Brain microvascular endothelial cell (primary cell): ENCODE measurements around the gene CDKN1A.

Experiments used
- DNase-seq: peaks from one replicate; pipeline ENCODE4 v3.0.0-alpha.2; 2020
- H3K27ac ChIP-seq: fragments of 250-450 bp; sonication (Bioruptor Pico); 2 replicates; pipeline ENCODE4 v1.5.1; 2020; ENCODE audit warnings: mild to moderate bottlenecking, moderate library complexity
- H3K27me3 ChIP-seq: fragments of 250-450 bp; sonication (Bioruptor Pico); replicated peaks from 2 replicates; pipeline ENCODE4 v1.5.1; 2020; ENCODE audit warnings: mild to moderate bottlenecking
- H3K36me3 ChIP-seq: fragments of 250-450 bp; sonication (Bioruptor Pico); replicated peaks from 2 replicates; pipeline ENCODE4 v1.5.1; 2020; ENCODE audit warnings: mild to moderate bottlenecking
- H3K4me3 ChIP-seq: 2 replicates; pipeline ENCODE4 v1.5.1; 2011; ENCODE audit warnings: low read depth, mild to moderate bottlenecking, control low read depth, low read length, moderate library complexity
- in situ Hi-C: cut with HindIII; loops from 2 replicates; pipeline ENCODE4 v1.10.0; 2017; ENCODE audit warnings: low sequenced_read_pairs, low pct_ligation_motif_present
- TF ChIP-seq, protein P1 (sequence below): IDR thresholded peaks from 2 replicates; pipeline ENCODE4 v1.5.1; 2011; ENCODE audit warnings: low read depth, mild to moderate bottlenecking, moderate library complexity, low read length, control low read depth, inconsistent platforms; ENCODE audit errors: missing control alignments

The CDKN1A gene

DNA sequence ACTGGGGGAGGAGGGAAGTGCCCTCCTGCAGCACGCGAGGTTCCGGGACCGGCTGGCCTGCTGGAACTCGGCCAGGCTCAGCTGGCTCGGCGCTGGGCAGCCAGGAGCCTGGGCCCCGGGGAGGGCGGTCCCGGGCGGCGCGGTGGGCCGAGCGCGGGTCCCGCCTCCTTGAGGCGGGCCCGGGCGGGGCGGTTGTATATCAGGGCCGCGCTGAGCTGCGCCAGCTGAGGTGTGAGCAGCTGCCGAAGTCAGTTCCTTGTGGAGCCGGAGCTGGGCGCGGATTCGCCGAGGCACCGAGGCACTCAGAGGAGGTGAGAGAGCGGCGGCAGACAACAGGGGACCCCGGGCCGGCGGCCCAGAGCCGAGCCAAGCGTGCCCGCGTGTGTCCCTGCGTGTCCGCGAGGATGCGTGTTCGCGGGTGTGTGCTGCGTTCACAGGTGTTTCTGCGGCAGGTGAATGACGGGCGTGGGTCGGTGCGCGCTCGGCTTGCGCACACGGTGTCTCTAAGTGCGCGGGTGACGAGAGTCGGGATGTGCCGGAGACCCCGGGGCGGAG, at the start of gene CDKN1A:
Gene CDKN1A (plus strand): TSS at position 227 of the 555 bp plus-strand sequence. CDS start 5,388 bp downstream, outside the sequence.
- in situ Hi-C loops, result no loop called here
- no peaks in the 10 kb centered on the region for H3K27me3 ChIP-seq
- H3K36me3 ChIP-seq, result peaks cover 8% of the 10 kb centered on the region
- peak within 1 kb of the TSS; percentile 79 for H3K27ac ChIP-seq
- DNase-seq, result peak; percentile 74
- TF ChIP-seq, protein P1, sequence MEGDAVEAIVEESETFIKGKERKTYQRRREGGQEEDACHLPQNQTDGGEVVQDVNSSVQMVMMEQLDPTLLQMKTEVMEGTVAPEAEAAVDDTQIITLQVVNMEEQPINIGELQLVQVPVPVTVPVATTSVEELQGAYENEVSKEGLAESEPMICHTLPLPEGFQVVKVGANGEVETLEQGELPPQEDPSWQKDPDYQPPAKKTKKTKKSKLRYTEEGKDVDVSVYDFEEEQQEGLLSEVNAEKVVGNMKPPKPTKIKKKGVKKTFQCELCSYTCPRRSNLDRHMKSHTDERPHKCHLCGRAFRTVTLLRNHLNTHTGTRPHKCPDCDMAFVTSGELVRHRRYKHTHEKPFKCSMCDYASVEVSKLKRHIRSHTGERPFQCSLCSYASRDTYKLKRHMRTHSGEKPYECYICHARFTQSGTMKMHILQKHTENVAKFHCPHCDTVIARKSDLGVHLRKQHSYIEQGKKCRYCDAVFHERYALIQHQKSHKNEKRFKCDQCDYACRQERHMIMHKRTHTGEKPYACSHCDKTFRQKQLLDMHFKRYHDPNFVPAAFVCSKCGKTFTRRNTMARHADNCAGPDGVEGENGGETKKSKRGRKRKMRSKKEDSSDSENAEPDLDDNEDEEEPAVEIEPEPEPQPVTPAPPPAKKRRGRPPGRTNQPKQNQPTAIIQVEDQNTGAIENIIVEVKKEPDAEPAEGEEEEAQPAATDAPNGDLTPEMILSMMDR, result no peak
- peak within 1 kb of the TSS; percentile 95 for H3K4me3 ChIP-seq

DNA sequence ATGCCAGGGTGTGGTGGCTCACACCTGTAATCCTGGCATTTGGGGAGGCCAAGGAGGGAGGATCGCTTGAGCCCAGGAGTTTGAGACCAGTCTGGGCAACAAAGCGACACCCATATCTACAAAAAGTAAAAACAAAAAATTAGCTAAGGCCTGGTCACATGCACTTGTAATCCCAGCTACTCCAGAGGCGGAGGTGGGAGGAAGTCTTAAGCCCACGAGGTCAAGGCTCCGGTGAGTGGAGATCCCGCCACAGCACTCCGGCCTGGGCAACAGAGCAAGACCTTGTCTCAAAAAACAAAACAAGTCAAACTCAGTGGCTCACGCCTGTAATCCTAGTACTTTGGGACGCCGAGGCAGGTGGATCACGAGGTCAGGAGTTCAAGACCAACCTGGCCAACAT, 48.7 kb upstream of the CDKN1A start:
- no peak for DNase-seq
- TF ChIP-seq, protein P1, result no peak
- in situ Hi-C loops, result no loop called here

DNA sequence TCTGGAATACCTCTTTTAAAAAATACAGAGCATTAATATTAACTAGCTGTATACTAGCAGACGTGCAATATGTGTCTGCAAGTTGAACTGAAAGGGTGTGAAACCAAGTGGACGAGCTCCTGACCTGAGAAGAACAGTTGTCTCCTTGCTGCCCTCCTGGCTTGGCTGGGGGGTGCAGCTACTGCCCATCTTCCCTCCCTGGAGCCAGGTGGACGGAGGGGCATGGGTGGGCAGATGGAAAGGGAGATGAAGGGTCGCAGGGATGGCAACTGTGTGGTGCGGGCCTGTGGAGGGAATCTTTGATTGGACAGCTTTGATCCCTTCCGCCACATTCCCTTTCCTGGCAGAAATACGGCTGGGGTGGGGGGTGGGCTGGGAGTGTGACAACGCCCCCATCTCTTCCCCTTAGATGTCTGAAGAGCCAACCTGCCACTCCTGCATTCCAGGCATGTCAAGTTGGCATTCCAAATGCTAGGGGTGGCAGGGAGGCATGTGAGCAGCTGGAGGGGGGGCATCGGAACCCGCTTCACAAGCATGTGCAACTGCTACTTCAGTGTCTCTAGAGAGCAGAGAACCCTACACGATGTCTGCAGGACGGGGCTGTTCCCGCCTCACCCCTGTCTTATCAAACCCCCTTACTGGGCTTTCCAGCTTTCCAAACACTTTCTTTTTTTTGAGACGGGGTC, 47.0 kb upstream of the CDKN1A start:
- in situ Hi-C loops, result no loop called here
- Histone ChIP-seq H3K27ac (no peak overlapping the region), H3K36me3 (no peaks in the 10 kb centered on the region), H3K27me3 (no peaks in the 10 kb centered on the region), H3K4me3 (no peak overlapping the region)
- TF ChIP-seq, protein P1, result no peak
- DNase-seq, result no peak

More for the DNA sequence above, 48.7 kb upstream of the CDKN1A start:
- Histone ChIP-seq H3K27me3 (no peaks in the 10 kb centered on the region), H3K4me3 (no peak overlapping the region), H3K27ac (no peak overlapping the region), H3K36me3 (no peaks in the 10 kb centered on the region)

DNA sequence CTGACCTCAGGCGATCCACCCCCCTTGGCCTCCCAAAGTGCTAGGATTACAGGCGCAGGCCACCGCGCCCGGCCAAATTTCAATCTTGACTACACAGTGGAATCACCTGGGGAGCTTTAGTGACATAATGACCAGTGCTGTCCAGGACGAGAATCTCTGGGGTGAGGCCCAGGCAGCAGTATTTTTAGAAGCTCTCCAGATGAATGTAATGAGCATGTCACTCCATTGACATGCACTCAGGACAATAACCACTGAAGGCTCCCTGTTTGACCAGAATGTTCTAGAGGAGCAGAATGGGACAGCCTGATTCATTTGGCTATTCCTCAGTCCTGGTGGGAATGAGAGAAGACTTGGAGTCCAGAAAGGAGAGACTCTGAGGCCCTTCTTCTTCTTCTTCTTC, 45.1 kb upstream of the CDKN1A start:
- H3K27ac ChIP-seq, result no peak overlapping the region
- H3K4me3 ChIP-seq, result no peak overlapping the region
- H3K27me3 ChIP-seq, result no peaks in the 10 kb centered on the region
- DNase-seq, result no peak
- in situ Hi-C loops, result no loop called here
- TF ChIP-seq, protein P1, result no peak
- H3K36me3 ChIP-seq, result no peaks in the 10 kb centered on the region

DNA sequence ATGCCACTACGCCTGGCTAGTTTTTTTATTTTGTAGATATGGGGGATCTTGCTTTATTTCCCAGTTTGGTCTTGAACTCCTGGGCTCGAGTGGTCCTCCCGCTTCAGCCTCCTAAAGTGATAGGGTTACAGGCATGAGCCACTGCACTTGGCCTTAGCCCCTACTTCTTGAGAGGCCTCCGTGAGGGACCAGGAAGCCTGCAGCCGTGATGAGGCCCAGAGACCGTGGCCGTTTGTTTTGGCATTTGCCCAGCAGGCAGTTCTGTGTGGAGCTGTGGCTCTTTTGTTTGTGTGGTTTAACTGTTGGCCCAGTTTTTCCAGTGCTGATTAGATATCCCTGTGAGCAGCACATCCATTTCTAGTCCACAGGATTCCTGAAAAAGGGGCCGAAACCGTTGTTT, 44.6 kb upstream of the CDKN1A start:
- Histone ChIP-seq H3K36me3 (no peaks in the 10 kb centered on the region), H3K27ac (no peak overlapping the region), H3K27me3 (no peaks in the 10 kb centered on the region), H3K4me3 (no peak overlapping the region)
- DNase-seq, result peak; percentile 89
- in situ Hi-C loops, result no loop called here
- TF ChIP-seq, protein P1, result no peak
